Effector memory CD4-positive, alpha-beta T cell (primary cell): Measurements from ENCODE around the gene FOXP2.
"Not testable (repeated sequence)": the region's sequence is repeated elsewhere in the genome, so short reads cannot be mapped to it uniquely, and the experiment has no call there.

Experiments
- DNase-seq, 3 donors: peaks; one replicate each; pipeline ENCODE4 v3.0.0-alpha.2; 2020
- H3K27ac ChIP-seq: 2 replicates; pipeline ENCODE4 v1.7.0; 2013; ENCODE audit warnings: mild to moderate bottlenecking, low read length, moderate library complexity; ENCODE audit not compliant: insufficient read depth, poor library complexity, severe bottlenecking
- H3K27me3 ChIP-seq: replicated peaks from 2 replicates; pipeline ENCODE4 v1.7.0; 2013; ENCODE audit warnings: mild to moderate bottlenecking, low read length; ENCODE audit not compliant: insufficient read depth, control insufficient read depth, poor library complexity, severe bottlenecking
- H3K36me3 ChIP-seq: 2 replicates; pipeline ENCODE4 v1.7.0; 2013; ENCODE audit warnings: mild to moderate bottlenecking, low read length, moderate library complexity; ENCODE audit not compliant: control insufficient read depth, insufficient read depth
- H3K4me1 ChIP-seq: 2 replicates; pipeline ENCODE4 v1.7.0; 2013; ENCODE audit warnings: low read length, mild to moderate bottlenecking; ENCODE audit not compliant: control insufficient read depth, insufficient read depth, poor library complexity, severe bottlenecking
- H3K4me3 ChIP-seq: 2 replicates; pipeline ENCODE4 v1.7.0; 2013; ENCODE audit warnings: low read length, low read depth, mild to moderate bottlenecking; ENCODE audit not compliant: insufficient read depth, poor library complexity, severe bottlenecking
- H3K9me3 ChIP-seq: 2 replicates; pipeline ENCODE4 v1.7.0; 2013; ENCODE audit warnings: mild to moderate bottlenecking, low read length, moderate library complexity; ENCODE audit not compliant: control insufficient read depth
- total RNA-seq, 3 donors: gene quantifications; one replicate each; lab custom pipeline; 2026; lab: John Stamatoyannopoulos, UW

Gene FOXP2
- 0 to 0.19 (median 0.17) reads per million in 3 donors for total RNA-seq

DNA sequence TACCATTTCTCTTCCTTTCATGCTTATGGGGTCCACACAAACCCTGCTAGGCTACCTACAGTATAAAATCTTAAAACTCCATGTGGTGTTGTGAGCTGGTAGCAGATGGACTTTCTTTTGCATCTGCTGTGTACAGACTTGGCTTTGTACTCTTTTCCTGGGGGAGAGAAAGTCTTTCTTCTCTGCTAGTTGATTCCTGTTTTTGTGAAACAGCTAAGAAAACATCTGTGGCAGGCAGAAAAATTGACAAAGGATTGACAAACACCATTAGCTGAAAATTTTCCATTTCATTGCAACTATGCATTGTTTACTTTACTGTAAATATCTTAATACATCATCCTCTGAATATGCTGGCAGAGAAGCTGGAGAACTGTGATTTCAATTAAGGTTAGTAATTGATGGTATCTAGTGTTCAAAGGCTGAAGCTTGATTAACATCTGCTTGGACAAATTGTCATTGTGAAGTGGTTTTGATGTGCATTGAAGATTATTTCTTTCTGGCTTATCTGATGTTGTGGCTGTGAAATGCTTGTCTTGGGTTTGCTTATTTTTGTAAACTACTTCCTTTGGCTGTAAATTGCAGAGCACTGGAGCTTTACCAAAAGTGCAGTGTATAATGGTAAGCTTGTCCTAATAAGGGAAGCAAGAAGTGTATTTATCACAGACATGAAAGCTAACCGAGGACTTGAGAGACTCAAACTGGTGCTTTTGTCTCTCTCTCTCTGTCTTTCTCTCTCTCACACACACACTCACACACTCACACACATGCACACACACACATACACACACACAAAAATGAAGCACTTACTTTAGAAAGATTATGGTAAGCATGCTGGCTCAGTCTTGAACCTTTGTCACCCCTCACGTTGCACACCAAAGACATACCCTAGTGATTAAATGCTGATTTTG, at the start of gene FOXP2:
Gene FOXP2, plus strand, starts transcription at position 660 of the 908 bp plus-strand sequence. CDS start 11,697 bp downstream, outside the sequence.
- Histone ChIP-seq H3K4me3 (no peak within 1 kb of the TSS), H3K27me3 (no peaks in the 10 kb centered on the region), H3K36me3 (no peaks in the 10 kb centered on the region), H3K9me3 (no peaks in the 10 kb centered on the region), H3K27ac (no peak within 1 kb of the TSS), H3K4me1 (no peaks in the 10 kb centered on the region)
- no peak for DNase-seq

DNA sequence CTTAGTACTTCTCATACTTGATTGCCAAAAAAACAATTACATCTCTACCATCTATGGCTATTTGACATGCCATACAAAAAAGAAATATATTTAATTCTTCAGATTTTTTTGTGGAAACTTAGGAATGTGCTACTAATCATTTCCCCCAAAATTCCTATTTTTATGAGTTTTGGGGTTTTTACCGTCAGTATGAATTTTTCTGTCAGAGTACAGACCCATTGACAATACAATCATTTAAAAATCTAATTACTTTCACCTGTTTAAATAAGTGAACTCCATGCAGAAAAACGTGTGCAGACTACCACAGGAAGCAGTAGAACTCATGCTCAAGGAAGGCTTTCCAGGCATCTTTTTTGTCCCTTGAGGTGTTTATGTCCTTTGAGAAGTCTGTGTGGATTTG, 48.8 kb upstream of the FOXP2 start:
- no peak for DNase-seq
- H3K27me3 ChIP-seq = no peaks in the 10 kb centered on the region
- H3K36me3 ChIP-seq = no peaks in the 10 kb centered on the region
- no peaks in the 10 kb centered on the region for H3K4me1 ChIP-seq
- no peaks in the 10 kb centered on the region for H3K9me3 ChIP-seq
- H3K27ac ChIP-seq = no peak overlapping the region
- H3K4me3 ChIP-seq = no peak overlapping the region

DNA sequence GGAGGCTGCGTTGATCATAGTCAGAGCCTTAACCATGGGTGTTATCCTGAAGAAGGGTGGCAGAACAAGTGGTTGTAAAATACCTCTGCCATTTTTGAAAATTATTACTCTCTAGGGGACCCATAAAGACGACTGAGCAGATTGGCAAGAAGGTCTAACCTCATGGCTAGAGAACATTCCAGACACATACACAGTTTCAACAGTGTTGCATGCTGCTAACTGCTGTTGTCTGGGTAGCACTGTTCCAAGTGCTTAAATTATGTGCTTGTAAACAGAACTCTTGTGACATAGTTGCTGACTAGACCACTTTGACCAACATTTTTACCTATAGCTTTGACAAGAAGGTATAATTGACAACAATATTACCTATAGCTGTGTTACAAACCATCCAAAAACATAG, 46.1 kb upstream of the FOXP2 start:
- no peaks in the 10 kb centered on the region for H3K36me3 ChIP-seq
- H3K27ac ChIP-seq = no peak overlapping the region
- no peak for DNase-seq
- H3K27me3 ChIP-seq = no peaks in the 10 kb centered on the region
- H3K9me3 ChIP-seq = no peaks in the 10 kb centered on the region
- no peak overlapping the region for H3K4me3 ChIP-seq
- no peaks in the 10 kb centered on the region for H3K4me1 ChIP-seq

DNA sequence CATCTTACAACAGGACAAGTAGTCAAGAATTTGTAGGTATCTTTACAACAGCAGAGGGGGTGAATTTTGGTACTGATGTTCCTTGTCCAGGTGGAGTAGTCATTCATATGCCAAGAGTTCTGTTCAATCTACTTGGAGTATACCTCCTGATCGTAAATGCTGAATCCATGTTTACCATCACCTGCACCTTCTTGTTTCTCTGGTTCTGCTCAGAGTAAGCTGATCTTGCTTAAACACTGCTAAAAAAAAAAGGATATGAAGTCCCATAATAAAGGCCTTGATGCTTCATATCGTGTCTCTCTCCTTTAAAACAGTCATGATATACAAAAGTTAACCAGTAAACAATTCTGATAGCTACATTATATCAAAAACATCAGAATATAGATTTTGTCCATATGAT, 45.3 kb upstream of the FOXP2 start:
- no peak overlapping the region for H3K4me3 ChIP-seq
- H3K9me3 ChIP-seq = no peaks in the 10 kb centered on the region
- H3K36me3 ChIP-seq = no peaks in the 10 kb centered on the region
- no peak overlapping the region for H3K27ac ChIP-seq
- no peaks in the 10 kb centered on the region for H3K4me1 ChIP-seq
- DNase-seq = no peak
- no peaks in the 10 kb centered on the region for H3K27me3 ChIP-seq

DNA sequence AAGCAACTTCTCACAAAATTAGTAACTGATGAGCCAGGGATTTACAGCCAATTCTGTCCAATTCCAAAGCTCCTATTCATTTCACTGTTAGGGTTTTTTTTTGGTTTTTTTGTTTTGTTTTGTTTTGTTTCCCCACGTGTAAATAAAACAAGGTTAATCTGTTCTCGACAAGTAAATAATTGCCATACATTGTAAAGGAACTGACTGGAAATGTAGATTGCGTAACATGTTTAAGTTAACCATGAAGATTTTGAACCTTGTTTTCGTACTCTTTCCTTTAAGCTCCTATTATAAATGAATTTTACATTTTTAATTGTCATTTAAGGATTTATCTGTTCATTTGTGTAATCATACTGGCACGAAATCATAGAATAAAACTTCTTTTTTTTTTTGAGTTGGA, 42.0 kb upstream of the FOXP2 start:
- DNase-seq = no peak

DNA sequence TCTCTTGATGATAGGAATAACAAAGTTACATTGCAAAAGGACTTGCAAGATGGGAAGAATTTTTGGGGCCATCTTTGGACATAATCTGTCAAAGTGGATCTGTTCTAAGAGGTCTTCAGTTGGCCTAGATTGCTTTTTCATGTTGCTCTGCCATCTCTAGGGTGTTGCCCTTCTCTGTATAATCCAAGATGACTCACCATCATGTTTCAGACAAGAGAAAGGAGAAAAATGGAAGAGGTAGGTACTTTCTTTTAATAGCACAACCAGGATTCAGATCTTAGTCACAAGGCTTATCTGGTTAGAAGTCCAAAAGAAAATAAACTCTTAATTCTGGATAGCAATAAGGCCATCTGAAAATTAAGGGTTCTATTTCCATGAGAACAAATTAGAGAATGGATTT, 38.7 kb upstream of the FOXP2 start:
- no peak overlapping the region for H3K27ac ChIP-seq
- no peaks in the 10 kb centered on the region for H3K4me1 ChIP-seq
- no peaks in the 10 kb centered on the region for H3K27me3 ChIP-seq
- H3K36me3 ChIP-seq = no peaks in the 10 kb centered on the region
- no peak for DNase-seq
- no peak overlapping the region for H3K4me3 ChIP-seq
- no peaks in the 10 kb centered on the region for H3K9me3 ChIP-seq

More for the DNA sequence above, 42.0 kb upstream of the FOXP2 start:
- Histone ChIP-seq H3K4me1 (no peaks in the 10 kb centered on the region), H3K27me3 (no peaks in the 10 kb centered on the region), H3K36me3 (no peaks in the 10 kb centered on the region), H3K27ac (no peak overlapping the region), H3K9me3 (no peaks in the 10 kb centered on the region), H3K4me3 (no peak overlapping the region)

DNA sequence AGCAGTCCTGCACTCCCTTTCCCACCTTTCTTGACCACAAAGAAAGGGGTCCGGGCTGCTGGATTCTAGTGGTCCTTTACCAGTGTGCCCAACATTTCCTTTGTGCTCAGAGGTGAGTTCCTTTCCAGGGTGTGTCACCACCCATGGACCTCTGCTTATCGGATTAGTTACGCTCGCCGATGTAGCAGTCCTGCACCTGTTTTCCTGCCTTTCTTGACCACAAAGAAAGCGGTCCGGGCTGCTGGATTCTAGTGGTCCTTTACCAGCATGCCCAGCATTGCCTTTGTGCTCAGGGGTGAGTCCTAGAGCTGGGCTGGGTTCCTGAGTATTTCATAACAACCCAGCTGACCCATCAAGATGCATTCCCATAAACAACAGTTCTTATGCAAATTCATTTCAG, 30.7 kb upstream of the FOXP2 start:
- not testable (repeated sequence) for H3K27ac ChIP-seq, H3K4me3 ChIP-seq, H3K4me1 ChIP-seq, H3K36me3 ChIP-seq, H3K27me3 ChIP-seq, DNase-seq, H3K9me3 ChIP-seq

DNA sequence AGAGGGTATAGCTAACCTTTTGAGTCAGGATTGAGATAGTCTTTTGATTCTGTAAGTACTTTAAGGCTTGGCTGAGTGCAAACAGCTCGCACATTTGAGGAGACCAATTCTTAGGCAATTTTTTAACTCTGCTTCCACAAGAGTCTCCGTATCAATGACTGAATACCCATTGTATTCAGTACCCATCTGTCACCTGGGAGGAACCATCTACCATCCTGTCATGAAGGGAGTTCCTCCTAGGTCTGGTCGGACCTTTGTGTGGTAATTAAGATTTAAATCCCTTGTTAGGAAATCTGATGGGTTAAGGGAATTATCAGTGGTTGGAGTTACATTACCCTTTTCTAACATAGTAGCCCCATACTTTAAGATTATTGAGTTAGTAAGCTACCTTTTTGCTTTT, 30.3 kb upstream of the FOXP2 start:
- H3K27ac ChIP-seq, H3K4me1 ChIP-seq, H3K9me3 ChIP-seq, H3K36me3 ChIP-seq, H3K4me3 ChIP-seq, H3K27me3 ChIP-seq, DNase-seq: not testable (repeated sequence)

DNA sequence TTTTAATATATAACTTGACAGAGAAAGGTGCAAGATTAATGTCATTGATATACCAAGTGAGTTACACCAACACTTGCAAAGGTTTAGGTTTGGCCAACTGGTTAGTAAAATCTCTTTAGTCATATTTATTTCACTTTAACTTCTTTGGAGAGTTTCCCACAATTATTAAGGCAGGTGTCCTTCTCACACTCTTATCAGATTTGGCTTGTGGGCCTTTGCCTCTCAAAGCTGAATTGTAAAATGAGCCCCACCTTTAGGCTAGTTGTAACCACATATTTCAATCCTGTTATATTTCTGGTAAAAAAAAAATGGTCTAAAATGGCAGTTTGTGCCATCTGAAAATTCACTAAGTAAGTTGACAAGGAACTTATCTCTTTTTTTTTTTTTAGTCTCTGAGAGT, 26.6 kb upstream of the FOXP2 start:
- no peak for DNase-seq
- Histone ChIP-seq H3K4me3 (no peak overlapping the region), H3K27me3 (no peaks in the 10 kb centered on the region)

DNA sequence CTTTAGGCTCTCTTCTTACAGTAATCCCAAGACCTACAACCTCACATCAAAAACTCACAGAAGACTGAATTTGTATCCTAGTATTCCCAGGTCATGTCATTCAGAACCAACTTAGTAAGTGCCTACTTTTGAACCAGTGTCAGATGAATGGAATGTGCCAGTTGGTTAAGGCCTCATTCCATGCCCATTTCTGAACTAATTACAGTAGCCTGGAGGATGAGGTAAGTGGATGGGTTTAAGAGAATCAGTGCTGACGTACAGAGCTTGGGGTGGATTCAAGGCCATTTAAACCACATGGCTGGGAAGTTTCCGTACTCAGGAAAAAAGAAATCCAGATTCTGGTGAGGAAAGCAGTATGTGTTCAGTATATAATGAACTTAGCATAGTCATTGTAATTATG, 21.9 kb upstream of the FOXP2 start:
- Histone ChIP-seq H3K4me1 (no peaks in the 10 kb centered on the region), H3K36me3 (no peaks in the 10 kb centered on the region), H3K9me3 (no peaks in the 10 kb centered on the region), H3K27me3 (no peaks in the 10 kb centered on the region), H3K27ac (no peak overlapping the region), H3K4me3 (no peak overlapping the region)
- DNase-seq = no peak

More for the DNA sequence above, 26.6 kb upstream of the FOXP2 start:
- Histone ChIP-seq H3K4me1 (no peaks in the 10 kb centered on the region), H3K9me3 (no peaks in the 10 kb centered on the region), H3K36me3 (no peaks in the 10 kb centered on the region), H3K27ac (no peak overlapping the region)
